K562 (cell line): ENCODE data around the gene VENTX. TPM values are rescaled to one million over a fixed set of nuclear protein-coding genes. Genes with fewer than 3 reads are reported as not detected.

Experiments used
- ATAC-seq: fragments of 200-7000 bp; cut with Tn5 transposase; 3 replicates; pipeline ENCODE4 v1.9.1; 2020; ENCODE audit warnings: moderate library complexity
- BruUV-seq: library from RNA; stranded (reverse); fragments of 400-500 nt; replicated peaks from 2 replicates; lab custom pipeline; 2021; lab: Mats Ljungman, UMichigan
- CTCF ChIA-PET: fragments of 300-600 bp; formaldehyde crosslinking; extraction: SDS; loops from one replicate; lab custom pipeline; 2021; ENCODE audit warnings: low intra/inter-chr PET ratio; lab: Yijun Ruan, JAX
- POLR2A ChIA-PET: fragments of 300-600, 350-650 bp; sonication (Branson Sonifier 250); formaldehyde crosslinking; extraction: SDS; loops from one replicate; lab custom pipeline; 2021; ENCODE audit warnings: antibody characterized with exemption, inconsistent platforms; lab: Yijun Ruan, JAX
- DNase-seq, 4 experiments: peaks; one replicate each; pipeline versions ENCODE4 v3.0.0 to v3.0.0-alpha.2; 2011 to 2018; ENCODE audit warnings: low spot score in 3 of 4, mixed read lengths in 3 of 4; ENCODE audit errors: extremely low read depth in 1 of 4
- FAIRE-seq: peaks from 2 replicates; lab custom pipeline; 2011; peaks lifted over from hg19 to GRCh38; lab: Jason Lieb, UNC
- H2AFZ ChIP-seq: 2 replicates; pipeline ENCODE4 v1.6.0; 2011; ENCODE audit warnings: low read depth, low read length, control low read depth, inconsistent platforms
- H3K27ac ChIP-seq: fragments of 200-600 bp; 3 replicates; pipeline ENCODE4 v1.8.0; 2011; ENCODE audit warnings: low read depth, mild to moderate bottlenecking, control low read depth, inconsistent platforms, low read length, moderate library complexity, mixed read lengths; ENCODE audit errors: extremely low read depth
- H3K27me3 ChIP-seq, 2 experiments: fragments of 300-600 bp in 1 of 2; 2 replicates in 1 of 2; 3 replicates in 1 of 2; pipeline versions ENCODE4 v1.6.0 to v1.8.0; 2011; ENCODE audit warnings: inconsistent platforms in 2 of 2, low read length in 2 of 2, mild to moderate bottlenecking in 1 of 2, mixed read lengths in 1 of 2, moderate library complexity in 1 of 2; ENCODE audit not compliant: control insufficient read depth in 2 of 2, insufficient read depth in 2 of 2
- H3K36me3 ChIP-seq: fragments of 300-600 bp; 3 replicates; pipeline ENCODE4 v1.8.0; 2011; ENCODE audit warnings: mild to moderate bottlenecking, low read length, inconsistent platforms; ENCODE audit not compliant: control insufficient read depth, insufficient read depth
- H3K4me1 ChIP-seq, 2 experiments: fragments of 200-600 bp in 1 of 2; replicated peaks in 1 of 2; 2 replicates in 1 of 2; 3 replicates in 1 of 2; pipeline versions ENCODE4 v1.5.1 to v1.8.0; 2011; ENCODE audit warnings: inconsistent platforms in 2 of 2, low read length in 2 of 2, mild to moderate bottlenecking in 1 of 2, mixed read lengths in 1 of 2, moderate library complexity in 1 of 2; ENCODE audit not compliant: control insufficient read depth in 2 of 2, insufficient read depth in 2 of 2
- H3K4me2 ChIP-seq: 2 replicates; pipeline ENCODE4 v1.6.1; 2011; ENCODE audit warnings: low read length, control low read depth, inconsistent platforms, mixed read lengths; ENCODE audit not compliant: insufficient read depth
- H3K4me3 ChIP-seq: fragments of 200-600 bp; sonication (generic), shearing (Covaris generic); 2 replicates; pipeline ENCODE4 v1.5.1; 2016; ENCODE audit warnings: control low read depth, inconsistent platforms
- H3K79me2 ChIP-seq: fragments of 200-600 bp; 3 replicates; pipeline ENCODE4 v1.8.0; 2011; ENCODE audit warnings: low read length, inconsistent platforms; ENCODE audit not compliant: control insufficient read depth, insufficient read depth
- H3K9ac ChIP-seq, 2 experiments: 2 replicates each; pipeline versions ENCODE4 v1.6.0 to v1.6.1; 2011; ENCODE audit warnings: low read depth in 2 of 2, low read length in 2 of 2, control low read depth in 1 of 2, inconsistent platforms in 1 of 2, mild to moderate bottlenecking in 1 of 2, mixed read lengths in 1 of 2; ENCODE audit not compliant: insufficient read depth in 1 of 2
- H3K9me1 ChIP-seq: one replicate; pipeline ENCODE4 v1.6.0; 2011; ENCODE audit warnings: inconsistent platforms, mild to moderate bottlenecking, low read length, moderate library complexity; ENCODE audit not compliant: control insufficient read depth, insufficient read depth
- H3K9me3 ChIP-seq: replicated peaks from 2 replicates; pipeline ENCODE4 v1.5.1; 2011; ENCODE audit warnings: low read depth, low read length, inconsistent platforms; ENCODE audit not compliant: control insufficient read depth, insufficient read depth
- H4K20me1 ChIP-seq: replicated peaks from 2 replicates; pipeline ENCODE4 v1.6.1; 2011; ENCODE audit warnings: low read length, inconsistent platforms, mixed read lengths; ENCODE audit not compliant: control insufficient read depth, insufficient read depth
- CHD1 ChIP-seq: fragments of 200-600 bp; sonication (generic); IDR thresholded peaks from one replicate; pipeline ENCODE4 v1.6.1; 2012; ENCODE audit warnings: mild to moderate bottlenecking, moderate library complexity, low read length, inconsistent platforms
- ELF4 ChIP-seq: fragments of 450-650 bp; formaldehyde crosslinking; IDR thresholded peaks from 2 replicates; pipeline ENCODE4 v1.4.0; 2022; ENCODE audit warnings: missing genetic modification characterization
- EP300 ChIP-seq: IDR thresholded peaks from 2 replicates; pipeline ENCODE4 v1.6.1; 2012; ENCODE audit warnings: low read length, improper control_type of control experiment
- HDAC3 ChIP-seq: fragments of 450-650 bp; IDR thresholded peaks from 2 replicates; pipeline ENCODE4 v1.6.1; 2018; ENCODE audit warnings: borderline replicate concordance, mild to moderate bottlenecking, moderate library complexity; ENCODE audit not compliant: partially characterized antibody
- HDGF ChIP-seq: fragments of 450-650 bp; IDR thresholded peaks from 2 replicates; pipeline ENCODE4 v1.6.1; 2016
- KLF1 ChIP-seq: fragments of 450-650 bp; IDR thresholded peaks from 2 replicates; pipeline ENCODE4 v1.6.1; 2016; ENCODE audit warnings: missing genetic modification characterization, missing compliant biosample characterization
- MYBL2 ChIP-seq, 2 experiments: fragments of 450-650 bp in 1 of 2; sonication (generic) in 1 of 2; formaldehyde crosslinking in 1 of 2; IDR thresholded peaks; 2 replicates each; pipeline versions ENCODE4 v1.6.1 to v1.8.1; 2017 to 2022; ENCODE audit warnings: borderline replicate concordance in 1 of 2, inconsistent platforms in 1 of 2, low read depth in 1 of 2, mild to moderate bottlenecking in 1 of 2, missing genetic modification reagents in 1 of 2, moderate library complexity in 1 of 2
- RNF2 ChIP-seq: sonication (generic); IDR thresholded peaks from 2 replicates; pipeline ENCODE4 v1.6.1; 2016
- SAFB2 ChIP-seq: fragments of 200-400 bp; formaldehyde crosslinking; IDR thresholded peaks from 2 replicates; pipeline ENCODE4 v1.6.1; 2018; ENCODE audit warnings: borderline replicate concordance, low read length, low read depth, moderate library complexity; ENCODE audit not compliant: severe bottlenecking
- TCF7L2 ChIP-seq: fragments of 150-350 bp; IDR thresholded peaks from 2 replicates; pipeline ENCODE4 v1.6.1; 2016; ENCODE audit warnings: low read depth, mild to moderate bottlenecking, low read length, moderate library complexity
- ZKSCAN1 ChIP-seq: fragments of 150-350 bp; IDR thresholded peaks from 2 replicates; pipeline ENCODE4 v1.6.1; 2016; ENCODE audit warnings: low read depth, low read length
- ZNF146 ChIP-seq: IDR thresholded peaks from one replicate; pipeline ENCODE4 v1.6.1; 2018; ENCODE audit warnings: missing compliant biosample characterization; ENCODE audit not compliant: unreplicated experiment
- ZNF239 ChIP-seq: fragments of 250-450 bp; sonication (Bioruptor Pico); IDR thresholded peaks from 2 replicates; pipeline ENCODE4 v1.4.0; 2020; ENCODE audit warnings: mild to moderate bottlenecking
- ZNF699 ChIP-seq: fragments of 250-450 bp; sonication (Bioruptor Pico); IDR thresholded peaks from 2 replicates; pipeline ENCODE4 v1.8.0; 2021; ENCODE audit warnings: mild to moderate bottlenecking, moderate library complexity; ENCODE audit not compliant: insufficient replicate concordance
- WGBS: fragments of 100-300 bp; shearing (Covaris generic); methylation state at CpG from one replicate; pipeline ENCODE4 v1.1.6; 2016; ENCODE audit warnings: low coverage, mixed read lengths; ENCODE audit not compliant: insufficient coverage; ENCODE audit errors: missing lambda C conversion rate; 5-methylcytosine and 5-hydroxymethylcytosine counted together
- in situ Hi-C: fragments of 300-500 bp; cut with MboI; formaldehyde crosslinking; loops from 4 replicates; pipeline ENCODE4 v1.15.0; 2018; ENCODE audit warnings: inconsistent platforms, mixed read lengths
- intact Hi-C: fragments of 100-400 bp; cut with micrococcal nuclease; formaldehyde crosslinking; loops from 2 replicates; pipeline ENCODE4 v1.14.2; 2022
- polyA plus RNA-seq, 8 experiments: library from polyadenylated mRNA; depleted of rRNA in 4 of 8; stranded (reverse) in 5 of 8; unstranded in 3 of 8; fragments of >200 nt; fragmentation: Nextera tagmentation in 2 of 8; fragmentation: Illumina TruSeq in 1 of 8; extraction: Ambion mirVana in 2 of 8; extraction: Trizol in 1 of 8; gene quantifications; 2 replicates each; pipeline versions ENCODE4 v1.2.1 to v1.2.3, GENCODE V29; 2011 to 2014; ENCODE audit warnings: inconsistent platforms in 1 of 8, missing spikeins in 1 of 8
- total RNA-seq, 7 experiments: library from RNA; depleted of rRNA in 6 of 7; stranded (reverse); fragments of >200 nt in 6 of 7; fragmentation: Illumina TruSeq in 2 of 7; extraction: Trizol in 2 of 7; gene quantifications; 2 replicates each; pipeline versions ENCODE4 v1.2.1 to v1.2.3, GENCODE V29; 2011 to 2021; ENCODE audit warnings: low replicate concordance in 1 of 7
- TF ChIP-seq, protein P1 (sequence below): fragments of 250-450 bp; sonication (Bioruptor Pico); IDR thresholded peaks from 2 replicates; pipeline ENCODE4 v1.4.0; 2020; ENCODE audit warnings: mild to moderate bottlenecking, moderate library complexity, borderline replicate concordance
- TF ChIP-seq, protein P2 (sequence below): sonication (generic); formaldehyde crosslinking; IDR thresholded peaks from 2 replicates; pipeline ENCODE4 v1.5.0; 2020; ENCODE audit warnings: missing genetic modification reagents

Gene VENTX
- total and polyA plus RNA-seq, 9 of the 15 experiments (the other 6 are each of a cell fraction or from before 2014, with no cell fraction given): 0.07 to 0.70 (median 0.20) TPM; not detected in 1

DNA sequence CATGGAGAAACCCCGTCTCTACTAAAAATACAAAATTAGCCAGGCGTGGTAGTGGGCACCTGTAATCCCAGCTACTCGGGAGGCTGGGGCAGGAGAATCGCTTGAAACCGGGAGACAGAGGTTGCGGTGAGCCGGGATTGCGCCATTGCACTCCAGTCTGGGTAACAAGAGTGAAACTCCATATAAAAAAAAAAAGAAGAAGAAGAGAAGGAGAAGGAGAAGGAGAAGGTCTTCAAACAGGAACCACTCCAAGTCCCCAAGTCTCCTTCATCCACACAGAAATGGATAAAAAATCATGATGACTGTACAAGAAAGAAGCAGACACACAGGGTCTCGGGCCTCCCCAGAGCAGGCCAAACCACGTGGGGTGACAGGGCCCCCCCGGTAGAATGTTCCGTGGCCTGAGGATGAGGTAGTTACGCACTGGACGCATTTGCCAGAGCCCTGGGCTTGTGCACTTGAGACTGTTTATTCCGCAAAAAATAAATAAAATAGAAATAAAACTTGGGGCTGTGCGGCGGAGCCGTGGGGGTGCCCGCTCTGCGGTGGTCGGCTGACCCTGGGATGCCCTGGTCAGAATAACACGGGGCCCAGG is 15.8 kb downstream of the VENTX start:
- Histone ChIP-seq H3K4me3 (no peak overlapping the region), H3K27me3 (no peaks in the 10 kb centered on the region), H3K27ac (no peak overlapping the region), H3K36me3 (no peaks in the 10 kb centered on the region), H3K79me2 (no peaks in the 10 kb centered on the region), H3K4me2 (no peak overlapping the region), H3K9me3 (no peaks in the 10 kb centered on the region), H3K4me1 (peaks cover 3 to 66% of the 10 kb centered on the region in 2 experiments; a peak in 4 of 5 replicates), H2AFZ (no peak overlapping the region), H4K20me1 (no peaks in the 10 kb centered on the region), H3K9me1 (no peaks in the 10 kb centered on the region), H3K9ac (no peak overlapping the region)
- CTCF ChIA-PET: no interaction called here
- intact Hi-C loops (no loop called here), in situ Hi-C loops (no loop called here)
- POLR2A ChIA-PET: no interaction called here
- DNase-seq (no peak), ATAC-seq (no peak), FAIRE-seq (no peak)
- no TSS peak for BruUV-seq
- WGBS: 54% methylated on average over 7 of the region's 22 CpGs
- no peak for TF ChIP-seq ZNF146 (CRISPR knock-in tag)
- TF ChIP-seq ZKSCAN1: no peak
- no peak for TF ChIP-seq ZNF239 (CRISPR knock-in tag)
- TF ChIP-seq MYBL2 (IDR thresholded peaks at IDR 0.05; ENCODE audit: low read depth): no peak
- TF ChIP-seq MYBL2 (CRISPR knock-in tag; IDR thresholded peaks at IDR 0.05; ENCODE audit: borderline replicate concordance): no peak
- TF ChIP-seq, protein P1, sequence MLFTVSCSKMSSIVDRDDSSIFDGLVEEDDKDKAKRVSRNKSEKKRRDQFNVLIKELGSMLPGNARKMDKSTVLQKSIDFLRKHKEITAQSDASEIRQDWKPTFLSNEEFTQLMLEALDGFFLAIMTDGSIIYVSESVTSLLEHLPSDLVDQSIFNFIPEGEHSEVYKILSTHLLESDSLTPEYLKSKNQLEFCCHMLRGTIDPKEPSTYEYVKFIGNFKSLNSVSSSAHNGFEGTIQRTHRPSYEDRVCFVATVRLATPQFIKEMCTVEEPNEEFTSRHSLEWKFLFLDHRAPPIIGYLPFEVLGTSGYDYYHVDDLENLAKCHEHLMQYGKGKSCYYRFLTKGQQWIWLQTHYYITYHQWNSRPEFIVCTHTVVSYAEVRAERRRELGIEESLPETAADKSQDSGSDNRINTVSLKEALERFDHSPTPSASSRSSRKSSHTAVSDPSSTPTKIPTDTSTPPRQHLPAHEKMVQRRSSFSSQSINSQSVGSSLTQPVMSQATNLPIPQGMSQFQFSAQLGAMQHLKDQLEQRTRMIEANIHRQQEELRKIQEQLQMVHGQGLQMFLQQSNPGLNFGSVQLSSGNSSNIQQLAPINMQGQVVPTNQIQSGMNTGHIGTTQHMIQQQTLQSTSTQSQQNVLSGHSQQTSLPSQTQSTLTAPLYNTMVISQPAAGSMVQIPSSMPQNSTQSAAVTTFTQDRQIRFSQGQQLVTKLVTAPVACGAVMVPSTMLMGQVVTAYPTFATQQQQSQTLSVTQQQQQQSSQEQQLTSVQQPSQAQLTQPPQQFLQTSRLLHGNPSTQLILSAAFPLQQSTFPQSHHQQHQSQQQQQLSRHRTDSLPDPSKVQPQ (CRISPR knock-in tag): no peak
- TF ChIP-seq EP300: no peak
- no peak for TF ChIP-seq KLF1 (tag)
- TF ChIP-seq, protein P2, sequence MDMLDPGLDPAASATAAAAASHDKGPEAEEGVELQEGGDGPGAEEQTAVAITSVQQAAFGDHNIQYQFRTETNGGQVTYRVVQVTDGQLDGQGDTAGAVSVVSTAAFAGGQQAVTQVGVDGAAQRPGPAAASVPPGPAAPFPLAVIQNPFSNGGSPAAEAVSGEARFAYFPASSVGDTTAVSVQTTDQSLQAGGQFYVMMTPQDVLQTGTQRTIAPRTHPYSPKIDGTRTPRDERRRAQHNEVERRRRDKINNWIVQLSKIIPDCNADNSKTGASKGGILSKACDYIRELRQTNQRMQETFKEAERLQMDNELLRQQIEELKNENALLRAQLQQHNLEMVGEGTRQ (CRISPR knock-in tag): no peak
- no peak for TF ChIP-seq CHD1
- no peak for TF ChIP-seq HDAC3
- TF ChIP-seq ELF4 (CRISPR knock-in tag): no peak
- no peak for TF ChIP-seq TCF7L2
- no peak for TF ChIP-seq HDGF
- TF ChIP-seq SAFB2: no peak
- TF ChIP-seq ZNF699 (CRISPR knock-in tag): no peak
- TF ChIP-seq RNF2: no peak
